Suppressor macrophage (primary cell): Measurements from ENCODE around the gene RDH11.

Experiments used
- DNase-seq, 4 experiments: peaks; one replicate each; pipeline ENCODE4 v3.0.0-alpha.2; 2020 to 2022

The RDH11 gene

DNA sequence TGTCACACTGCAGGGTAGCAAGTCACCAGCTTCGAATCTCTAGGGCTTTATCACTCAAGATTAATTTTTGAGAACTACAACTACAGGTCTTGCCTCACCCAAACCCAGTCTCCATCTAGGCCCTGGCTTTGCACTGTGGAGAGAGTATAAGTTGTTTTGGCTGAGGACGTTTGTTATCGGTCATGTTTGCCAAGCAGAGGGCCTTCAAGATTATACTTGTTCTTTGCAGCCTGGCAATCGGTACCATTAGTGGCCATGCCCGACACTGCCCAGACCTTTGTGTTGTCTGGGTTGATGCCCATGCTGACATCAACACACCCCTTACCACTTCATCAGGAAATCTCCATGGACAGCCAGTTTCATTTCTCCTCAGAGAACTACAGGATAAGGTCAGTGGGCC is 50.1 kb downstream of the RDH11 start:
- no peak for DNase-seq

DNA sequence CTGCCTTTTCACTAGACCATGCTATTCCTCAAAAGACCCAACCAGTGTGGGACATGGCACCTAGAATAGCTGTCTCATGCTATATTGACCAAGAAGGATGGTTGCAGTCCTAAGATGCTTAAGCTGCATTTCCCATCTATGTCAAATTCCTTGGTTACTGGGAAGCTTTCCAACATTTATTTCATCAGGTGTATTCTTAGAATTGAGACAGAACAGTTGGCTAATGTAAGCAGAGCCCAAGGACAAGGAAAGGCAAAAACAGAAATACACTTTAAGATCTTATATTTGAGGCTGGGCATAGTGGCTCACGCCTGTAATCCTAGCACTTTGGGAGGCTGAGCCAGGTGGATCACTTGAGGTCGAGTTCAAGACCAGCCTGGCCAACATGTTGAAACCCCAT is 51.1 kb downstream of the RDH11 start:
- DNase-seq = no peak

DNA sequence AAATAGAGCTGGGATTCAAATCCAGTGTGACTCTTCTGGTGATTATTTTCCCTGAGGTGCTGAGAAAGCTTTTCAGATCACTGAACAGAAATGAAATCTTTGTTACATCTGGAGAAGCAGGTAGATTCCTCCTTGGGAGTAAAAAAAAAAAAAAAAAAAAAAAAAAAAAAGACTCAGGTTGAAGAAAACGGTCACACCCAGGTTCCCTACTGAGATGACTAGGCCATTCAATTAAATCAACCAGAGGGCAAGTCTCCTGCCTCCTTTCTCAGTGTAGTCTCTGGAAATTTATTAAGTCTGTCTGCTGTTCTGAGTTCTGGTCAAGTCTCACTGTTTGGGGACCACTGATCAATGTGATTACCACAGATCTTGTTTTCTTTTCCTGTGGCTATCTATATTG is 51.9 kb downstream of the RDH11 start:
- DNase-seq = no peak

DNA sequence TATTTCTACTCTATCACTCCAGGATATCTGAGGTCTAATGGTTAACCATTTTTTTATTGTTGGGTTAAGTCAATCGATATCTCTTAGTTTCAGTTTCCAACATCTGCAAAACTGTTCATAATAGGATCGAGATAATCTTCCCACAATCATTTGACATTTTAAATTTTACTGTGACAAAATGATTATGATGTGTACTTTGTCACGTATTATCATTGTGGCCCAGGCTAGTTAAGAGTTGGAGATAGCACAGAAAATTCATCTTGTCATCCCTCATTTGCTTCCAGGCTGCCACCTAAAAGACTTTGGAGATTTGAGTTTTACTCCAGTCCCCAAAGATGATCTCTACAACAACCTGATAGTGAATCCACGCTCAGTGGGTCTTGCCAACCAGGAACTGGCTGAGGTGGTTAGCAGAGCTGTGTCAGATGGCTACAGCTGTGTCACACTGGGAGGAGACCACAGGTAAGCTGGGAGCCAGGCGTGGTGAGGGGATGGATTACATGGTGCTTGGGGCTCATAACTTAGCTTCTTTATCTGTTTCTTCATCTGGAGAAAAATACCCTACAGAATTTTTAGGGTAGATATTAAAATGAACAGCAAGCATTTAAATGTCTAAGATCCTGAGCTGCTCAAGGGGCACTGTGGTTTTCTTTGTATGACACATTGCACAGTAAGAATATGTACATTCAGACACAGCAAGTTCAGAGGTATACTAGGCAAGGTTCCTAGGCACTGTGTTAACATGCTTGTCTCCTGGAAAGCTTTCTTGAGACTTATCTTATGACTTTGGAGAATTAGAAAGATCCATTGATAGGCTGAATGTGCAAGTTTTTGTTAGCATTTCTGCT is 53.4 kb downstream of the RDH11 start:
- no peak for DNase-seq

DNA sequence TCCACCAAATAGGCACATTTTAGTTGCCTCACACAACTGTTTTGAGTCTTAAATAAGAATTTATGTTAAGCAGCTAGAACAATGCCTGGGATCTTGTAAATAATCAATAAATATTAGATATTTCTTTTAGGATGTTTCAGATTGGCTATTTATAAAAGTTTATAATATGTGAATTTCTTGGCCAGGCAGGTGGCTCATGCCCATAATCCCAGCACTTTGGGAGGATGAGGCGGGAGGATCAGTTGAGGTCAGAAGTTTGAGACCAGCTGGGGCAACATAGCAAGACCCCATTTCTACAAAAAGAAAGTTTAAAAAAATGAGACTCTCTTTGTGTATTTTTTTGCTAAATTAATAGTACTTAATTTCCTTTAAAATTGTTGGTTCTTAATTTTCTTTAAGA is 54.1 kb downstream of the RDH11 start:
- DNase-seq = no peak

DNA sequence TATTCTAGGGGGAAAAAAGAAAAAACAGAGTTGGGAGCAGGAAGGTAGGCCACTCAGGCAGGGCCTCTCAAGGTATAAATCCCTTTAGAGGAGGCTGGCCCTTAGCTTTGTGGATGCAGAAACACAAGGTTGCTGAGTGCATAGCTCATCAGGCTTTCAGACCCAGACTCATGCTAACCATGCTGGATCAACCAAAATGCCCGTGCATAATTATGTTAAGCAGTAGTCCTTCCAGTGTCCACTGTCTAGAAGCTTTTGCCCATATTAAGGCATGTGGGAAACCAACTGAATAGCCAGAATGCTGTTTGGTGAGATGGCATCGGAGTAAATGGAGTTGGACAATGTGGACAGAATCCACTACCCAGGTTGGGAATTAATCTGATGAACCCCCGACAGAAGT is 56.9 kb downstream of the RDH11 start:
- no peak for DNase-seq

DNA sequence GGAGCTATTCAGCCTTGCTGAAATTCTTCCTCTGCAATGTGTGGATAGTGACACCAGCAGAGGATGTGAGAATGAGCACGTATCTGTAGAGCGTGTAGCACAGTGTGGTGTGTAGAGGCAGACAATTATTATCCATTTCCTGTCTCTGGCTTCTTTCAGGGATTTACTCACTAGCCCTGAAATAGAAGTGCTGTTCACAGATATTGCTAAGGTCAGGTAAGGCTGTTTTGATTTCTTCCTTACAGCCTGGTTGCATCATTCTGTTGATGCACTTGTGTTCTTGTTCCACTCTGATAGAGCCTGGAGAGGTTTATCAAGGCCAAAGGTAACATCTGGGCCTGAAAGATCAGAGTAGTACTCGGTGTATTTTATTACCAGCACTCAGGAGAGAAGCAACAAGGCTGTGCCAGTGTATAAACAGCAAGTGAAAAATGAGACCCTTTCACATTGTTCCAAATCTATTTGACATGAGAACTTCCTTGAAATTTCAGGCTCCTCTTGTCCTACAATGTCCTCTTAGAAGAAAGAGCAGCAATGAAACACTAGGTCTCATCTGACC is 59.1 kb downstream of the RDH11 start:
- no peak for DNase-seq

DNA sequence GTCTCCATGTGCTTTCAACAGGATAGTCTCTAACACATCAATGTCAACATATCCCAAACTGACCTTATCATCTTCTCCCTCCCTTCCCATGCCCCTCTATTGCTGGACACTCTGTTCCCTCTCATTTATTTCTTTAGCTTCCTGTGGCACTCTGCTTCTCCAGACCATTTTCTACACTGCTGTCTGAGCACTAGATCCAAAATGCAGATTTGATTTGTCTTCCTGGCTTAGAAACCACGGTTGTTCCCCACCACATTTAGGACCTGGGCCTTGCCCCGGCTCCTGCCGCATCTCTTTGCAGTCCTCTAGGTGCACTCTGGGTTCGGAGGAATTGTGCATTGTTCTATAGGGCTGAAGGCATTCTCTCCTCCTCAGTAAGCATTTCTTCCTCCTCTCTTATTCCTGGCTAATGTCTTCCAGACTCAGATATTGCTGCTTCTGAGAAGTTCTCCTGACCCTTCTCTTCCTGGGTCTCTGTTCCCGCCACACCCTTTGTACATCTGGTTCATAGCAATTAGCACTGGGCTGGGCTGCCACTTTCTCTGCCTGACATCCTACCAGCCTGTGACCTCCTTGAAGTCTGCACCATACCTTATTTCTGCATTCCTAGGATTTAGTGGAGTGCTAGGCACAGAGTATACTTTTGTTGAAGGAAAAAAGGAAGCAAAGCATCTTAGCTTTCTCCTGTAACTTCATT is 62.0 kb downstream of the RDH11 start:
- DNase-seq = no peak

DNA sequence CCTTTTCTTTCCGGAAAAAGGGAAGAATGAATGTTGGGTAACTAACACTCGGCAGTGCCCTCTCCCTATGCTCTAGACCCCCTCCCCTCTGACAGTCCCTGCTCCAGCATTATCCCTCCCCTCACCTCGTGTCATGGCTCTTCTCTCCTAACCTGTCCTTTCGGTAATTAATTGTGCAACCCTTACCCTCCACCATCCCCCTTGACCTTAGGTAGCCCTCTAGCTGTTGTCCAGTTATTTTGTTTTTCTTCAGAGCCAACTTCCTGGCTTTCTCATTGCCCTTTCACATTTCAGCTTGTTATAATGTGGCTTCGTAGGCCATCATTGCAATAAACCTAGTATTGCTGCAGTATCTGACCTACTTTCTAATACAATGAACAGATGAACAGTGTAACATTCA is 64.6 kb downstream of the RDH11 start:
- no peak for DNase-seq

DNA sequence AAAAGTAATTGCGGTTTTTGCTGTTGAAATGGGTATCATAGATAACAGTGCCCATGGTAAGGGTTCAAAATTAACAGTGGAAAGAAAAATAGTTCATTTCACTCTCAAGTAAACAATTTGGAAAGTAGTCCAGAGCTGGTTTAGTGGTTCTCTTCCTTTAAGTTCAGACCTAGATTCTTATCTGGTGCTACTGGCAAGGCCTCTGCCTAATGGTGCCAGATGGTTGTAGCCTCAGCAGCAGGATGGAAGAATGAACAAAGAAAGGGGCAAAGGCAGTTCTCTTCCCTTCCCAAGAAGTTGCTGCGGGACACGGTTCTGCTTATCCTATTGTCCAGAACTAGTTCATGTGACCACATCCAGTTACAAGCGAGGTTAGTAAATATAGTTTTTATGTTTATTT is 65.4 kb downstream of the RDH11 start:
- no peak for DNase-seq

DNA sequence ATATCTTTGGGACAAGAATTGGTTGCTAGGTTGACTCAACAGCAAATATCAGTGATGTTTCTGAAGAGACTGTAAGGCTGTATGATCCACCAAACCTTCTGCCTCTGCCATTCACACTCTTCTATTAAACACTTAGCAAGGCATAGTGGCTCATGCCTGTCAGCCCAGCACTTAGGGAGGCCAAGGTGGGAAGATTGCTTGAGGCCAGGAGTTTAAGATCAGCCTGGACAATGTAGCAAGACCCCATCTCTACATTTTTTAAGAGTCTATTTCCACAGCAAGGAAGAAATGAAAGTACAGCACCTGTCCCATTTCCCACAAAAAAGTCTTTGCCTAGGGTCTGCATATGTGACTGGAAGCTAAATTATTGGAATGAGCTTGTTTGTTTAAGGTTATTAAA is 68.0 kb downstream of the RDH11 start:
- DNase-seq = no peak
